ENCODE measurements around the gene IRF2BPL. TPM values are rescaled to one million over a fixed set of nuclear protein-coding genes. Genes with fewer than 3 reads are reported as not detected.

Gene IRF2BPL
- total and polyA plus RNA-seq, 2 donors from 2014 or later, result 15.7 to 97.1 TPM

- no peaks in the 10 kb centered on the region for H3K9me3 ChIP-seq (ENCODE audit: control insufficient read depth in 2 of 3, insufficient read depth in 1 of 3, low read length in 3 of 3)
- no peak overlapping the region for H3K9ac ChIP-seq (ENCODE audit: low read length in 3 of 3)
- H3K27me3 ChIP-seq (ENCODE audit: control insufficient read depth, insufficient read depth, low read length), result no peaks in the 10 kb centered on the region
- peaks cover 0 to 3% (median 2%) of the 10 kb centered on the region in 3 donors for H3K4me1 ChIP-seq (ENCODE audit: control insufficient read depth in 2 of 3, insufficient read depth in 2 of 3, low read depth in 1 of 3, low read length in 3 of 3)
- H3K36me3 ChIP-seq (ENCODE audit: control insufficient read depth in 2 of 3, insufficient read depth in 3 of 3, low read length in 3 of 3), result no peaks in the 10 kb centered on the region
- intact Hi-C loops (cut with DNase I), result no loop called here
- DNase-seq (peak; percentile 79 to 89 (median 82)), FAIRE-seq (no peak)
- H3K4me3 ChIP-seq (ENCODE audit: low read length in 3 of 3), result no peak overlapping the region
- peak; percentile 7 for TF ChIP-seq CTCF (IDR thresholded peaks at IDR 0.05; ENCODE audit: borderline replicate concordance, extremely low read depth, insufficient read depth)
- H3K27ac ChIP-seq (ENCODE audit: low read depth in 2 of 2, low read length in 2 of 2), result peak overlapping the region; percentile 13 to 23
Measured at GRCh38 chr14:77059276-77059915, 30.9 kb upstream of the IRF2BPL start.

- no peaks in the 10 kb centered on the region for H3K36me3 ChIP-seq (ENCODE audit: control insufficient read depth in 2 of 3, insufficient read depth in 3 of 3, low read length in 3 of 3)
- DNase-seq (no peak), FAIRE-seq (no peak)
- no peaks in the 10 kb centered on the region for H3K9me3 ChIP-seq (ENCODE audit: control insufficient read depth in 2 of 3, insufficient read depth in 1 of 3, low read length in 3 of 3)
- no peak overlapping the region for H3K27ac ChIP-seq (ENCODE audit: low read depth in 2 of 2, low read length in 2 of 2)
- H3K4me1 ChIP-seq (ENCODE audit: control insufficient read depth in 2 of 3, insufficient read depth in 2 of 3, low read depth in 1 of 3, low read length in 3 of 3), result peaks cover 0 to 3% (median 2%) of the 10 kb centered on the region in 3 donors
- H3K27me3 ChIP-seq (ENCODE audit: control insufficient read depth, insufficient read depth, low read length), result no peaks in the 10 kb centered on the region
- no peak overlapping the region for H3K9ac ChIP-seq (ENCODE audit: low read length in 3 of 3)
- intact Hi-C loops (cut with DNase I), result no loop called here
- no peak overlapping the region for H3K4me3 ChIP-seq (ENCODE audit: low read length in 3 of 3)
- no peak for TF ChIP-seq CTCF (IDR thresholded peaks at IDR 0.05; ENCODE audit: borderline replicate concordance, extremely low read depth, insufficient read depth)
Measured at GRCh38 chr14:77058785-77059184, 30.3 kb upstream of the IRF2BPL start.

- H3K4me3 ChIP-seq (ENCODE audit: low read length in 3 of 3), result no peak overlapping the region
- no peaks in the 10 kb centered on the region for H3K27me3 ChIP-seq (ENCODE audit: control insufficient read depth, insufficient read depth, low read length)
- FAIRE-seq (no peak), DNase-seq (no peak)
- H3K9ac ChIP-seq (ENCODE audit: low read length in 3 of 3), result no peak overlapping the region
- no peaks in the 10 kb centered on the region for H3K36me3 ChIP-seq (ENCODE audit: control insufficient read depth in 2 of 3, insufficient read depth in 3 of 3, low read length in 3 of 3)
- intact Hi-C loops (cut with DNase I), result no loop called here
- no peak for TF ChIP-seq CTCF (IDR thresholded peaks at IDR 0.05; ENCODE audit: borderline replicate concordance, extremely low read depth, insufficient read depth)
- peaks cover 0 to 3% (median 2%) of the 10 kb centered on the region in 3 donors for H3K4me1 ChIP-seq (ENCODE audit: control insufficient read depth in 2 of 3, insufficient read depth in 2 of 3, low read depth in 1 of 3, low read length in 3 of 3)
- H3K9me3 ChIP-seq (ENCODE audit: control insufficient read depth in 2 of 3, insufficient read depth in 1 of 3, low read length in 3 of 3), result no peaks in the 10 kb centered on the region
- H3K27ac ChIP-seq (ENCODE audit: low read depth in 2 of 2, low read length in 2 of 2), result no peak overlapping the region
Measured at GRCh38 chr14:77058117-77058516, 29.6 kb upstream of the IRF2BPL start.

Data from kidney (tissue), 14 donors.